Measurements from ENCODE around the gene OGFR.

OGFR gene

DNA sequence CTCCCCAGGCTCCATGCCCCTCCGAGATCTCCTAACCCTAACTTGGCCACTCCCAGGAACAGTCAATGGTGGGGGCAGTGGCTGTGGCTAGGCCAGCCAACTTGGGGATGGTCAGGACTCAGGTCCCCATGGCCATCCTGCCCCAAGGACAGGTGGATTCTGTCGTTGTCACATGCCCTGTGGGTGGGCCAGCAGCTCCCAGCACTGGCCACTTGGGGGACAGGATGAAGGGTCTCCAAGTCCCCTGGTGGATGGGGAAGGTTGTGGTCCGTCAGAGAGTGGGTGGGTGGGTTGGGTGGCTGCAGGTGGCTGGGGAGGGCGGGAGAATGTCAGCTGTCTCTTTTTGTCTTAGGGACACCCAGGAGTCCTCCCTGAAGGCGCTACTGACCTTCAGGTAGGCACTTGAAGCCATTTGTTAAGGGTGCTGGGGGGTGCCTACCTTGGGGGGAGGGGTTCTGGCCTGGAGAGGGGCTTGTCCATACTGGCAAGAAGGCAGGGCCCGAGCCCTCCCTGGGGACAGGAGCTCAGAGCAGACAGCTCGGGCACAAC lies 17.7 kb downstream of the OGFR start:
- no peaks in the 10 kb centered on the region for H3K9me3 Mint-ChIP-seq

DNA sequence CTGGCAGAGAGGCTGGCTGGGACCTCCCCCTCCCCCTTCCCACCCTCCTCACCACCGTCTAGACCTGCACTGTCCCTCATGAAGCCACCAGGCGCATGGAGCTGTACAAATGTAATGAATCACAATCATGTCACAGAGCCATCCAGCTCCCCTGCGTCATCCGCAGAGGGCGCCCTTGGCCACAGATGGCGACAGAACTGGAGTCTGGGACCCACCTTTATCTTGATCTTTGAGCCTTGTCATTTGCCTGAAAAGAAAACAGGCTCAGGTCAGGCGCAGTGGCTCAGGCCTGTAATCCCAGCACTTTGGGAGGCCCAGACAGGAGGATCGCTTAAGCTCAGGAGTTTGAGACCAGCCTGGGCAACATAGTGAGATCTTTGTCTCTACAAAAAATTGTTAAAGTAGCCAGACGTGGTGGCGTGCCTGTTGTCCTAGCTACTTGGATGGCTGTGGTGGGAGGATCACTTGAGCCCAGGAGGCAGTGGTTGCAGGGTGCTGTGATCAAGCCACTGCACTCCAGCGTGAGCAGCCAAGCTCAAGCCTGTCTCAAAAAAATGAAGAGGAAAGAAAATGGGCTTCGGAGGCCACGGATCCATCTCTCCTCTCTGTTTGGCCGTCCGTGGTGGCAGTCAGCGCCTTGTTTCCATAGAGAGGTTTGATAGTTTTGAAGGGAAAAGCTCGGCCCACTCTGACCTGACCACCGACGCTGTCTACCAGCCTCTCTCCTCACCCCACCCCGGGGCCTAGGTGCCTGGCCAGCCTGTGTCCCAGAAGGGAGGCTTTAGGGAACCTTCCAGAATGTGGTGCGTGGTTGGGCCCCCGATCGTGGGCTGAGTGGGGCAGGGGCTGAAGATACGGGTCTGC lies 18.4 kb downstream of the OGFR start:
- no peaks in the 10 kb centered on the region for H3K36me3 Mint-ChIP-seq (ENCODE audit: low read depth)
- peaks cover 18% of the 10 kb centered on the region for H3K4me1 Mint-ChIP-seq
- no peak overlapping the region for H3K27ac Mint-ChIP-seq
- TF ChIP-seq, protein P1, sequence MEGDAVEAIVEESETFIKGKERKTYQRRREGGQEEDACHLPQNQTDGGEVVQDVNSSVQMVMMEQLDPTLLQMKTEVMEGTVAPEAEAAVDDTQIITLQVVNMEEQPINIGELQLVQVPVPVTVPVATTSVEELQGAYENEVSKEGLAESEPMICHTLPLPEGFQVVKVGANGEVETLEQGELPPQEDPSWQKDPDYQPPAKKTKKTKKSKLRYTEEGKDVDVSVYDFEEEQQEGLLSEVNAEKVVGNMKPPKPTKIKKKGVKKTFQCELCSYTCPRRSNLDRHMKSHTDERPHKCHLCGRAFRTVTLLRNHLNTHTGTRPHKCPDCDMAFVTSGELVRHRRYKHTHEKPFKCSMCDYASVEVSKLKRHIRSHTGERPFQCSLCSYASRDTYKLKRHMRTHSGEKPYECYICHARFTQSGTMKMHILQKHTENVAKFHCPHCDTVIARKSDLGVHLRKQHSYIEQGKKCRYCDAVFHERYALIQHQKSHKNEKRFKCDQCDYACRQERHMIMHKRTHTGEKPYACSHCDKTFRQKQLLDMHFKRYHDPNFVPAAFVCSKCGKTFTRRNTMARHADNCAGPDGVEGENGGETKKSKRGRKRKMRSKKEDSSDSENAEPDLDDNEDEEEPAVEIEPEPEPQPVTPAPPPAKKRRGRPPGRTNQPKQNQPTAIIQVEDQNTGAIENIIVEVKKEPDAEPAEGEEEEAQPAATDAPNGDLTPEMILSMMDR (IDR thresholded peaks at IDR 0.05): peak; percentile 18
- peak; percentile 49 for DNase-seq
- H3K9me3 Mint-ChIP-seq: no peaks in the 10 kb centered on the region
- no peak overlapping the region for H3K4me3 Mint-ChIP-seq
- peaks cover 6% of the 10 kb centered on the region for H3K27me3 Mint-ChIP-seq (ENCODE audit: low read depth, poor library complexity)

More for the DNA sequence above, 17.7 kb downstream of the OGFR start:
- peaks cover 11% of the 10 kb centered on the region for H3K27me3 Mint-ChIP-seq (ENCODE audit: low read depth, poor library complexity)
- no peak overlapping the region for H3K4me3 Mint-ChIP-seq
- H3K4me1 Mint-ChIP-seq: peaks cover 13% of the 10 kb centered on the region
- DNase-seq: no peak
- H3K36me3 Mint-ChIP-seq (ENCODE audit: low read depth): no peaks in the 10 kb centered on the region
- H3K27ac Mint-ChIP-seq: no peak overlapping the region
- TF ChIP-seq, protein P1 (IDR thresholded peaks at IDR 0.05): no peak

DNA sequence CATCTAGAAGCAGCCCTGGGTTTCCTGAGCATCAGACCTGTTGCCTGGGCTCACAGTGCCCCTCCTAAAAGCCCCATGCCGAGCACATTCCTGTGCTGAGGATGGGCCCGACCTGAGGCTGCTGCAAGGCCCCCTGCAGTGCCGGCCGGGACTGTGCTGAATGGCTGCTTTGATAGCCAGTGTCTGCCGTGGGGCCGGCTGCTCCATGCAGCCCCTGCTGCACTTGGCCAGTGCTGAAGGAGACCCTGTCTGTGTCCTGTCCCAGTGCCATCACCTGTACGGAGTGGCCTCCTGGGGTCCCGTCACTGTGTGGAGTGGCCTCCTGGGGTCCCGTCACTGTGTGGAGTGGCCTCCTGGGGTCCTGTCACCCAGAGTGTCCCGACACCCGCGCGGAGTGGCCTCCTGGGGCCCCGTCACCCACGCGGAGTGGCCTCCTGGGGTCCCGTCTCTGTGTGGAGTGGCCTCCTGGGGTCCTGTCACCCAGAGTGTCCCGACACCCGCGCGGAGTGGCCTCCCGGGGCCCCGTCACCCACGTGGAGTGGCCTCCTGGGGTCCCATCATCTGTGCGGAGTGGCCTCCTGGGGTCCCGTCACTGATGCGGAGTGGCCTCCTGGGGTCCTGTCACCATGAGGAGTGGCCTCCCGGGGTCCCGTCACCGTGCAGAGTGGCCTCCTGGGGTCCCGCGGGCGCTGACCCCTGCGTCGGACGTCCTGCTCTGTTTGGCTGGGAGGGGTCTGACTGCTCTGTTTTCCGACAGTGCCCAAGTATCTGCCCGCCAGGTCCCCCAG lies 19.2 kb downstream of the OGFR start:
- Mint-ChIP-seq H3K9me3 (no peaks in the 10 kb centered on the region), H3K27me3 (ENCODE audit: low read depth, poor library complexity) (no peaks in the 10 kb centered on the region), H3K4me1 (peaks cover 18% of the 10 kb centered on the region), H3K27ac (no peak overlapping the region), H3K36me3 (ENCODE audit: low read depth) (no peaks in the 10 kb centered on the region), H3K4me3 (no peak overlapping the region)
- no peak for DNase-seq
- TF ChIP-seq, protein P1 (IDR thresholded peaks at IDR 0.05): no peak

DNA sequence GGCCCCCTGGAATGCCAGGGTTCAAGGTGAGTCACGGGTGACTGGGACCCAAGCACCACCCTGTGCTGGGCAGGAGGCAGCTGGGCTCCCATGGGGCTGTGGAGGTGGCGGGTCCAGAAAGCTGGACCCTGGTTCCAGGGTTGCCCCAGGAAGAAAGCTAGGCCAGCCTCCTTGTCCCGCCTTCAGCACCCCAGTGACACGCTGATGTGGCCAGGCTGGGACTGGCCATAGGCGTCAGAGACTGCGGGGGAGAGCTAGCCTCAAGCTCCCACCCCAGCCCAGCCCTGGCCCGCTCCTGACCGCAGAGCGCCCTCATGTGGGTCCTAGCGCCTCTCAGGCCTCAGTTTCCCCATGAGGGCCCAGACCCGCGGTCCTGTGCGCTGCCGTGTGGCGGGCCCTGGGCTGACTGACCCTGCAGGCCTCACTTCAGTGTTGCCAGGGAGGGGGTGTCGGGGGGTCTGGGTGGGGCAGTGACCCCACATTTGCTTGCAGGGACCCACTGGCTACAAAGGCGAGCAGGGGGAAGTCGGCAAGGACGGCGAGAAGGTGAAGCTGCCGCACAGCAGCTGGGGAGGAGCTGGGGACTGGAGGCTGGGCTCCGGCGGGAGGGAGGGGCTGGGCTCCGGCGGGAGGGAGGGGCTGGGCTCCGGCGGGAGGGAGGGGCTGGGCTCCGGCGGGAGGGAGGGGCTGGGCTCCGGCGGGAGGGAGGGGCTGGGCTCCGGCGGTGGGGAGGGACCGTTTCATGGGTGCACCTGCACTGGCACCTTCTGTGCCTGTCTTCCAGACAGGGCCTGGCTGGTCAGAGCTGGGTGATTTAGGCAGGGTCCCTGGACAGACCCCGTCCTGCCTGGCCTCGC lies 20.1 kb downstream of the OGFR start:
- Mint-ChIP-seq H3K27me3 (ENCODE audit: low read depth, poor library complexity) (no peaks in the 10 kb centered on the region), H3K4me3 (no peak overlapping the region), H3K4me1 (peaks cover 18% of the 10 kb centered on the region), H3K27ac (no peak overlapping the region), H3K9me3 (no peaks in the 10 kb centered on the region), H3K36me3 (ENCODE audit: low read depth) (no peaks in the 10 kb centered on the region)
- peak; percentile 72 for DNase-seq
- TF ChIP-seq, protein P1 (IDR thresholded peaks at IDR 0.05): no peak

DNA sequence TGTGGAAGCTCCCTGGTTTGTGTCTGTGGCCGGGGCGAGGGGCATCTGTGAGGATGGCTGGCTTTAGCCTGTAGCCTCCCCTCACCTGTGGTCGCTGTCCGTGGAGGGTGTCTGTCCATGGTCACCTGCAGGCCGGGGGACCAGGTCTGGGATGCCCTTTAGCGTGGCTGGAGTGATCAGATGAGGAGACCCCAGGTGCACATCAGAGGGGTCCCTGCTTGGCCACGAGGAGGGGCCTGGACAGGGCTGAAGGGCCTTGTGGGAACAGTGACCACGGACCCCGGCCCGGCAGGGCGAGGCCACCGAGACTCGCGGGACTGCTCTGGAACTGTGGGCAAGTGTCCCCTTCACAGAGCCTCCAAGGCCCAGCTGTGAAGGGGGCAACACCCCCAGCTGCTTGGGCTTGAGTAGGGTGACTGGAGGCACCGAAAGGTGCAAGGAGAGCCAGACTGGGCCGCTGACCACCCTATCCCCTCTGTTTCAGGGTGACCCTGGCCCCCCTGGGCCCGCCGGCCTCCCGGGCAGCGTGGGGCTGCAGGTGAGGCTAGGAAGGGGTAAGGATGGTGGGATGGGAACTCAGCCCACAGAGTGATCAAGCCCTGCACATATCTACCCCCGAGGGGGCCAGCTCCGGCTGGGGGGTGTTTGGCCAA lies 20.8 kb downstream of the OGFR start:
- no peaks in the 10 kb centered on the region for H3K36me3 Mint-ChIP-seq (ENCODE audit: low read depth)
- H3K4me3 Mint-ChIP-seq: no peak overlapping the region
- TF ChIP-seq, protein P1 (IDR thresholded peaks at IDR 0.05): no peak
- no peaks in the 10 kb centered on the region for H3K9me3 Mint-ChIP-seq
- no peak overlapping the region for H3K27ac Mint-ChIP-seq
- H3K4me1 Mint-ChIP-seq: peaks cover 14% of the 10 kb centered on the region
- no peak for DNase-seq
- H3K27me3 Mint-ChIP-seq (ENCODE audit: low read depth, poor library complexity): no peaks in the 10 kb centered on the region
